GM12891 (cell line): ENCODE results near the gene PHLPP1.

ENCODE experiments used
- PAX5 ChIP-seq: IDR thresholded peaks from 2 replicates; pipeline ENCODE4 v1.6.1; 2011; ENCODE audit warnings: low read length, moderate library complexity, mild to moderate bottlenecking; ENCODE audit not compliant: insufficient read depth, severe bottlenecking
- POLR2A ChIP-seq: IDR thresholded peaks from 2 replicates; pipeline ENCODE4 v1.6.1; 2011; ENCODE audit warnings: low read depth, low read length, control low read depth
- POLR2AphosphoS5 ChIP-seq: IDR thresholded peaks from 2 replicates; pipeline ENCODE4 v1.6.1; 2011; ENCODE audit warnings: low read depth, low read length, control low read depth

DNA sequence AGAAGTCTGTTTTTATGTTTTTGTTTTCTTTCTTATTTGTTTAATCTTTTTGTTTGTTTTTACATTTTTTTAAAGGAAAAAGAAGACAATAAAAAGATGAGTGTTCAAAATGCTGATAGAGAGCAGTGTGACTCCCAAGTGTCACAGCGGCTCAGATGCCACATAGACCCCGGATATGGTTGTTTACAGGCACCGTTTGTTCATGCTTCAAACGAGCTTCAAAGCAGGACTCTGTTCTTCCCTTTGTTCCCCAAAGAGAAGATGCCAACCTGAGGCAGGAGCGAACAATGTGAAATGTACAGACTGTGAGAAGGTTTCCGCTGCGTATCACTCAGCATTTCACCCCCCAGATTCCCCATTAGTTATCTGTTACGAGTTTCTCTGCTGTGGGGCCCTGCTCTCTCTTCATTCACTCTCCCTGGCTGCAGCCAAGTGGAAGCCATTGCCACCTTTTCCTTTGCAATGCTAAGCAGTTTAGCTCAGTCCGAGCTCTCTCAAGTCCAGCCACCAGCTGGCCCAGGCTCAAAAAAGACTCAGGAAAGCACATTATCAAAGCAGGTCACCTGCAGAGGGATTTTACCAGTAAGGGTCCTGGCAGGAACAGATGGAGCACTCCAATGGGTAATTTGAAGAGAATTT, 36.4 kb upstream of the PHLPP1 start:
- TF ChIP-seq POLR2A (no peak), PAX5 (no peak), POLR2AphosphoS5 (no peak)
